ENCODE results near the gene NRXN3.

- TF ChIP-seq CTCF (conservative IDR thresholded peaks at IDR 0.05 in 1 of 2, IDR thresholded peaks at IDR 0.05 in 1 of 2; ENCODE audit: low read depth in 1 of 2, low read length in 2 of 2) (no peak), EZH2 (IDR thresholded peaks at IDR 0.05; ENCODE audit: low read length, missing control alignments) (no peak)
These were observed 504.6 kb downstream of the NRXN3 start for GRCh38 chr14:78674820-78675219.

Measured in fibroblast of lung (primary cell).